Kidney (tissue), 14 donors: ENCODE data around the gene CASQ2. TPM values are rescaled to one million over a fixed set of nuclear protein-coding genes. Genes with fewer than 3 reads are reported as not detected.

Experiments
- DNase-seq, 5 donors: peaks; one replicate each; pipeline ENCODE4 v3.0.0-alpha.2; 2013 to 2020
- FAIRE-seq: peaks from 2 replicates; lab custom pipeline; 2012; peaks lifted over from hg19 to GRCh38; lab: Jason Lieb, UNC
- H3K27ac ChIP-seq, 2 donors: one replicate each; pipeline ENCODE4 v1.7.0; 2013; ENCODE audit warnings: low read depth in 2 of 2, low read length in 2 of 2, inconsistent platforms in 1 of 2
- H3K27me3 ChIP-seq: one replicate; pipeline ENCODE4 v1.7.1; 2013; ENCODE audit warnings: low read length, inconsistent platforms; ENCODE audit not compliant: control insufficient read depth, insufficient read depth
- H3K36me3 ChIP-seq, 3 donors: one replicate each; pipeline versions ENCODE4 v1.7.0 to v1.7.1; 2013; ENCODE audit warnings: low read length in 3 of 3, control low read depth in 1 of 3, inconsistent platforms in 1 of 3; ENCODE audit not compliant: insufficient read depth in 3 of 3, control insufficient read depth in 2 of 3
- H3K4me1 ChIP-seq, 3 donors: one replicate each; pipeline versions ENCODE4 v1.7.0 to v1.7.1; 2013; ENCODE audit warnings: low read length in 3 of 3, inconsistent platforms in 1 of 3, low read depth in 1 of 3; ENCODE audit not compliant: control insufficient read depth in 2 of 3, insufficient read depth in 2 of 3
- H3K4me3 ChIP-seq, 3 donors: one replicate each; pipeline versions ENCODE4 v1.7.0 to v1.8.1; 2013; ENCODE audit warnings: low read length in 3 of 3, control low read depth in 1 of 3, inconsistent platforms in 1 of 3
- H3K9ac ChIP-seq, 3 donors: one replicate each; pipeline versions ENCODE4 v1.7.0 to v1.7.1; 2013; ENCODE audit warnings: low read length in 3 of 3, control low read depth in 1 of 3, inconsistent platforms in 1 of 3
- H3K9me3 ChIP-seq, 3 donors: one replicate each; pipeline versions ENCODE4 v1.7.0 to v1.7.1; 2013; ENCODE audit warnings: low read length in 3 of 3, control low read depth in 1 of 3, inconsistent platforms in 1 of 3; ENCODE audit not compliant: control insufficient read depth in 2 of 3, insufficient read depth in 1 of 3
- CTCF ChIP-seq: IDR thresholded peaks from 3 replicates; pipeline ENCODE4 v1.5.1; 2012; ENCODE audit warnings: mild to moderate bottlenecking, moderate library complexity, borderline replicate concordance; ENCODE audit not compliant: insufficient read depth; ENCODE audit errors: extremely low read depth
- intact Hi-C: fragments of 100-400 bp; cut with DNase I; formaldehyde crosslinking; loops from one replicate; pipeline ENCODE4 v1.11.1; 2022
- polyA plus RNA-seq: library from polyadenylated mRNA; stranded (reverse); fragments of 350-450 nt; fragmentation: Illumina TruSeq; extraction: RNeasy Lipid Tissue Mini Kit (QIAGEN cat#74804); gene quantifications from one replicate; pipeline ENCODE4 v1.2.3, GENCODE V29; 2014; ENCODE audit warnings: low read depth, low replicate concordance; ENCODE audit not compliant: insufficient read depth
- total RNA-seq: library from RNA; stranded (reverse); fragmentation: NEBNext Ultra II Directional; extraction: Animal tissue kit (Norgen Biotek cat#: 25700); gene quantifications from one replicate; pipeline ENCODE4 v1.2.1, GENCODE V29; 2021
- donor health status: control.
- donor health status: control.
- donor health status: control.
- donor health status: control.
- donor health status: control.
- donor health status: DM: yes; HTN: yes; CAD: no.
- donor health status: Normal renal cell carcinoma (clear cell type).

CASQ2 gene
- total and polyA plus RNA-seq, 2 donors from 2014 or later: 2.3 to 2.6 TPM

DNA sequence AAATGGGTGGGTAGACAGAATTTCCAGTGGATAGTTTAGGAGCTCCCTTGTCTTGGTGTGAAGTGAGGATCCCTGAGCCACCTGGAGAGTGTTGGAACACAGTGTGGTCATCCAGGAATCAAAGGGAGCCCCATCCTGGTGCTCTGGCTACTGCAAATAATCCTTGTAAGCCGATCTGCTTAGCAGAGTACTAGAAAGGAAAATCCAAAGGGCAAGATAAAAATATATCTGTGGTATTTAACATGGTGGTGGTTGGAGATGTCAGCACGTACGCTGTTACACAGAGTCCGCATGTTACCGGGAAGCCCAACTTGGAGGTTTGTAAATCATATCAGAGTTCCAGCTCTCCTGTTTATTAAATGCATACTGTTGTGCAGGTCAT lies 87.8 kb downstream of the CASQ2 start:
- no peak overlapping the region for H3K9ac ChIP-seq
- H3K27me3 ChIP-seq: no peaks in the 10 kb centered on the region
- peaks cover 0 to 13% (median 2%) of the 10 kb centered on the region in 3 donors for H3K36me3 ChIP-seq
- DNase-seq (no peak), FAIRE-seq (no peak)
- no peak overlapping the region for H3K4me3 ChIP-seq
- H3K9me3 ChIP-seq: no peaks in the 10 kb centered on the region
- TF ChIP-seq CTCF: no peak
- H3K27ac ChIP-seq: no peak overlapping the region
- H3K4me1 ChIP-seq: peaks cover 0 to 7% (median 0%) of the 10 kb centered on the region in 3 donors
- intact Hi-C loops: no loop called here

DNA sequence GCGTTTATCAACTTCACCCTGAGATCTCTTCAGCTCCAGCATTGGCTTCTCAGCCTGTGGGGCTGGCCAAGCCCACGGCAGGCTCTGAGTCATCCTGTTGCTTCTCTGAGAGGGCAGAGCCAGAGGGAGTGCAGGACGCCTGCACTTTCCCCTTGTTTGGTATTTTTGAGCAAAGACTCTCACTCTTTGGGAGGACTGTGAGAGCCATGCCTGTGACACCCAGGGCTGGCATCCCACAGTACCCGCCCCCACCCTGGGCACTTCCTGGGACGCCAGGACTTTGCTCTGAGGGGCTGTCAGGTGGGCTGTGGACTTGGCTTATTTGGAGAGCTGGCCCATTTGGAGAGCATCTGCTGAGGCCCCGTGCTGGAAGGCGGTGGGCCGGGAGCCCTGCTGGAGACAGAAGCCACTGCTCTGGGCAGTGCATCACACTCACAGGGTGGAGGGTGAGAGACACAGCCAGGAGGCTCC lies 89.3 kb downstream of the CASQ2 start:
- Histone ChIP-seq H3K36me3 (no peaks in the 10 kb centered on the region), H3K27me3 (no peaks in the 10 kb centered on the region), H3K27ac (no peak overlapping the region), H3K9ac (no peak overlapping the region), H3K9me3 (no peaks in the 10 kb centered on the region), H3K4me3 (no peak overlapping the region), H3K4me1 (peaks cover 0 to 7% (median 0%) of the 10 kb centered on the region in 3 donors)
- FAIRE-seq: no peak
- intact Hi-C loops: no loop called here
- DNase-seq: no peak
- no peak for TF ChIP-seq CTCF

- intact Hi-C loops: no loop called here
- no peak for DNase-seq
- Histone ChIP-seq H3K27me3 (no peaks in the 10 kb centered on the region), H3K9me3 (no peaks in the 10 kb centered on the region), H3K4me1 (peaks cover 0 to 7% (median 0%) of the 10 kb centered on the region in 3 donors), H3K9ac (no peak overlapping the region), H3K27ac (no peak overlapping the region), H3K36me3 (no peaks in the 10 kb centered on the region), H3K4me3 (no peak overlapping the region)
- no peak for TF ChIP-seq CTCF
- FAIRE-seq: no peak
Observed at GRCh38 chr1:115678141-115678540, 90.4 kb downstream of the CASQ2 start.

DNA sequence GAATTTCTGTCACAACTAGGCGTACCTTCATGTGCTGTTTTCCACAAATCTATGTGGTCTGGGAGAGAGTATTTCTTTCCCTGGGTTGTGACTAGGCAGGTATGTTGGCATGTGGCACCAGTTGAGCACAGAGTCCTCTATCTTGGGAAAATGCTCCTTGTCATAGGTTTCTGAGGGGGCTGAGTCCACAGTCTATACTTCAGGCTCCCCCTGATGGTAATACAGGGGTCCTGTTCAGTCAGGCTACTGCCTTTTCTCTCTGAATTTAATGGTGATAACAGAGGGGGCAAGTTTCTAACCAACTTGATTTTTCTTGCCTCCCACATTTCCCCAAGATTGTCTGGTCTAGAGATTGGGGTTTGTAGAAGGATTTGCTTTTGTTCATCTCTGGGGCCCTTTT lies 90.9 kb downstream of the CASQ2 start:
- intact Hi-C loops: no loop called here
- DNase-seq (no peak), FAIRE-seq (no peak)
- Histone ChIP-seq H3K27me3 (no peaks in the 10 kb centered on the region), H3K27ac (no peak overlapping the region), H3K9me3 (no peaks in the 10 kb centered on the region), H3K4me3 (no peak overlapping the region), H3K4me1 (peaks cover 0 to 7% (median 0%) of the 10 kb centered on the region in 3 donors), H3K36me3 (no peaks in the 10 kb centered on the region), H3K9ac (no peak overlapping the region)
- TF ChIP-seq CTCF: no peak
